Uterus (tissue), 4 donors: ENCODE data around the gene NEDD4L. TPM values are rescaled to one million over a fixed set of nuclear protein-coding genes. Genes with fewer than 3 reads are reported as not detected.

Experiments
- DNase-seq, 2 donors: peaks; one replicate each; pipeline ENCODE4 v3.0.0-alpha.2; 2019 to 2020
- H3K27ac ChIP-seq, 2 donors: fragments of 200-600 bp; sonication (generic); 1 replicate in 1 of 2; 2 replicates in 1 of 2; pipeline ENCODE4 v1.5.1; 2016 to 2018
- H3K27me3 ChIP-seq, 2 donors: fragments of 200-600 bp; sonication (generic); one replicate each; pipeline ENCODE4 v1.5.1; 2018 to 2019; ENCODE audit warnings: control low read depth in 1 of 2
- H3K36me3 ChIP-seq, 2 donors: fragments of 200-600 bp; sonication (generic); one replicate each; pipeline ENCODE4 v1.5.1; 2019; ENCODE audit warnings: control low read depth in 1 of 2
- H3K4me1 ChIP-seq, 2 donors: fragments of 200-600 bp; sonication (generic); one replicate each; pipeline ENCODE4 v1.5.1; 2018 to 2019; ENCODE audit warnings: control low read depth in 1 of 2
- H3K4me3 ChIP-seq, 2 donors: fragments of 200-600 bp; sonication (generic); 1 replicate in 1 of 2; 2 replicates in 1 of 2; pipeline ENCODE4 v1.5.1; 2018 to 2019; ENCODE audit warnings: mild to moderate bottlenecking in 1 of 2
- H3K9me3 ChIP-seq, 2 donors: fragments of 200-600 bp; sonication (generic); one replicate each; pipeline ENCODE4 v1.5.1; 2019; ENCODE audit warnings: control low read depth in 1 of 2
- CTCF ChIP-seq, 4 experiments: fragments of 200-600 bp in 2 of 4; fragments of 450-650 bp in 2 of 4; sonication (generic) in 2 of 4; IDR thresholded peaks; one replicate each; pipeline ENCODE4 v1.5.1; 2016 to 2019; ENCODE audit warnings: antibody characterized with exemption in 4 of 4, mild to moderate bottlenecking in 2 of 4, moderate library complexity in 1 of 4
- POLR2A ChIP-seq, 2 donors: fragments of 450-650 bp; IDR thresholded peaks; one replicate each; pipeline ENCODE4 v1.6.1; 2016; ENCODE audit warnings: antibody characterized with exemption in 2 of 2, mild to moderate bottlenecking in 1 of 2, moderate library complexity in 1 of 2
- intact Hi-C: fragments of 100-400 bp; cut with DNase I; formaldehyde crosslinking; loops from one replicate; pipeline ENCODE4 v1.15.1; 2023; ENCODE audit warnings: low total_unique reads
- total RNA-seq, 4 donors: library from RNA; depleted of rRNA in 3 of 4; stranded (reverse); fragments of >200 nt in 3 of 4; gene quantifications; one replicate each; pipeline versions ENCODE4 v1.1.0 to v1.2.4, GENCODE V29; 2014 to 2023
- donor health status: DM: yes; HTN: yes; CAD: no.

Gene NEDD4L
- total RNA-seq, 4 donors from 2014 or later: 6.2 to 45.9 (median 32.3) TPM

- no peak overlapping the region for H3K27ac ChIP-seq
- DNase-seq: no peak
- H3K36me3 ChIP-seq: no peaks in the 10 kb centered on the region
- H3K4me1 ChIP-seq: no peaks in the 10 kb centered on the region
- H3K9me3 ChIP-seq: no peaks in the 10 kb centered on the region
- TF ChIP-seq POLR2A (IDR thresholded peaks at IDR 0.05): no peak
- no peak for TF ChIP-seq CTCF (IDR thresholded peaks at IDR 0.05)
- intact Hi-C loops: no loop called here
- no peak overlapping the region for H3K4me3 ChIP-seq
- no peaks in the 10 kb centered on the region for H3K27me3 ChIP-seq
Observed at GRCh38 chr18:58212274-58212673, 168.2 kb downstream of the NEDD4L start.

GRCh38 chr18:58213440-58213839, 169.4 kb downstream of the NEDD4L start:
- H3K27ac ChIP-seq: peak overlapping the region in 1 of 2 donors; percentile 10
- no peaks in the 10 kb centered on the region for H3K27me3 ChIP-seq
- H3K9me3 ChIP-seq: no peaks in the 10 kb centered on the region
- H3K4me1 ChIP-seq: no peaks in the 10 kb centered on the region
- no peak overlapping the region for H3K4me3 ChIP-seq
- DNase-seq: no peak
- TF ChIP-seq POLR2A (IDR thresholded peaks at IDR 0.05) (no peak), CTCF (IDR thresholded peaks at IDR 0.05) (no peak)
- no peaks in the 10 kb centered on the region for H3K36me3 ChIP-seq
- intact Hi-C loops: no loop called here

GRCh38 chr18:58215011-58215410, 171.0 kb downstream of the NEDD4L start:
- H3K9me3 ChIP-seq: no peaks in the 10 kb centered on the region
- H3K36me3 ChIP-seq: no peaks in the 10 kb centered on the region
- no peak overlapping the region for H3K27ac ChIP-seq
- TF ChIP-seq CTCF (IDR thresholded peaks at IDR 0.05) (no peak), POLR2A (IDR thresholded peaks at IDR 0.05) (no peak)
- no peaks in the 10 kb centered on the region for H3K27me3 ChIP-seq
- no peak overlapping the region for H3K4me3 ChIP-seq
- DNase-seq: no peak
- no peaks in the 10 kb centered on the region for H3K4me1 ChIP-seq
- intact Hi-C loops: no loop called here

- no peaks in the 10 kb centered on the region for H3K36me3 ChIP-seq
- TF ChIP-seq CTCF (IDR thresholded peaks at IDR 0.05): no peak
- TF ChIP-seq POLR2A (IDR thresholded peaks at IDR 0.05): no peak
- H3K27ac ChIP-seq: peak overlapping the region; percentile 35 to 50
- H3K4me3 ChIP-seq: no peak overlapping the region
- H3K4me1 ChIP-seq: no peaks in the 10 kb centered on the region
- intact Hi-C loops: no loop called here
- peak; percentile 36 to 58 for DNase-seq
- H3K9me3 ChIP-seq: no peaks in the 10 kb centered on the region
- no peaks in the 10 kb centered on the region for H3K27me3 ChIP-seq
Observed at GRCh38 chr18:58216071-58216481, 172.1 kb downstream of the NEDD4L start.

- no peaks in the 10 kb centered on the region for H3K4me1 ChIP-seq
- H3K9me3 ChIP-seq: no peaks in the 10 kb centered on the region
- H3K27me3 ChIP-seq: no peaks in the 10 kb centered on the region
- no peaks in the 10 kb centered on the region for H3K36me3 ChIP-seq
- TF ChIP-seq POLR2A (IDR thresholded peaks at IDR 0.05): no peak
- TF ChIP-seq CTCF (IDR thresholded peaks at IDR 0.05): no peak
- intact Hi-C loops: no loop called here
- no peak for DNase-seq
- peak overlapping the region in 1 of 2 donors; percentile 50 for H3K27ac ChIP-seq
- no peak overlapping the region for H3K4me3 ChIP-seq
Observed at GRCh38 chr18:58217052-58217451, 173.0 kb downstream of the NEDD4L start.
